Measurements from ENCODE around the gene C1orf210.

- no peak for TF ChIP-seq CTCF (IDR thresholded peaks at IDR 0.05)
- TF ChIP-seq EZH2 (IDR thresholded peaks at IDR 0.05; ENCODE audit: borderline replicate concordance, insufficient read depth, low read depth, low read length, poor library complexity, severe bottlenecking), result no peak
These were observed 28.5 kb downstream of the C1orf210 start for GRCh38 chr1:43256675-43257570.
